CD4-positive, alpha-beta T cell treated with Interleukin-12 subunit alpha and Interleukin-12 subunit beta, for 1 hour (primary cell): ENCODE measurements around the gene NMT2.
"Not testable (repeated sequence)": the region's sequence is repeated elsewhere in the genome, so short reads cannot be mapped to it uniquely, and the experiment has no call there.

Experiments used
- DNase-seq: peaks from one replicate; pipeline ENCODE4 v3.0.0-alpha.2; 2020

NMT2 gene

DNA sequence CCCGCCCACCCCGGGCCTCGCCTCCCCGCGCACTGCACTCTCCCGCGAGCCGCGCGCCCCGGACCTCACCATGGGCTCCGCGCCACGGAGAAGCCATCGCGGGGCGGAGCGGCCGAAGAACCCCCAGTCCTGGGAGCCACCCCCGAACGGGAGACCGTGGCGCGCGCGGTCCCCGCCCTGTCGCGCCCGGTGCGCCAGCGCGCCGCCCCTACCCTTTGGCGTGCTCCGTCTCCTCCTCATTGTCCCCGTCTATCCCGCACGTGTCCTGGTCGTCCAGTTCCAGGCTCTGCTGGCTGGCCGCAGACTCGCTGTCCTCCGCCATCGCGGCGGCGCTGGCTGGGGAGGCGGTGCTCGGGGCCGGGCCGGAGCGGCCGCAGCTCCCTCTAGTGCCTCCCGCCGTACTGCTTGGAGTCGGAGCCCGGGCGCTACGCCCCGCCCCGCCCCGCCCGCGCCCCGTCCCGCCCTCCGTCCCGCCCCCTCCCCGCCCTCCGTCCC, at the start of gene NMT2:
TSS of gene NMT2 (minus strand) at position 403 of the 495 bp plus-strand sequence. CDS start at position 322, 81 bp downstream.
- DNase-seq: no peak

GRCh38 chr10:15216700-15217099, 48.2 kb upstream of the NMT2 start:
- no peak for DNase-seq

DNA sequence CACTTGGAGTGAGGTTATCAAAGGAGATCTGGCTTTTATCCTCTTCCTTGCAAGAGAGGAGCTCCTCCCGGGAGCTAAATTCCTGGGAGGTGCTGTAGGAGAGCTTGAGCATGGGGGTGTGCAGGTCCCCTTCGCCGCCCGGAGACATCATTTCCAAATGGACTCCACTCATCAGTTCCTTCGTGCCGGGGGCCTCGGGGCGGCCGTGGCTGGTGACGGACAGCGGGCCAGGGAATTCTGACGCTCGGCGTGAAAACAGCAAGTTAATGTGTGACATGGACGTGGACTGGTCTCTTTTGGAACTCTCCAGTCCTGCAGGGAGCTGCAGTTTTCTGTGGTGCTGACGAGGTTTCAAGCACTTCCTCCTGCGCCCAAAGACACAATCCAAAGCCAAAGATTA, 45.7 kb upstream of the NMT2 start:
- DNase-seq: no peak

DNA sequence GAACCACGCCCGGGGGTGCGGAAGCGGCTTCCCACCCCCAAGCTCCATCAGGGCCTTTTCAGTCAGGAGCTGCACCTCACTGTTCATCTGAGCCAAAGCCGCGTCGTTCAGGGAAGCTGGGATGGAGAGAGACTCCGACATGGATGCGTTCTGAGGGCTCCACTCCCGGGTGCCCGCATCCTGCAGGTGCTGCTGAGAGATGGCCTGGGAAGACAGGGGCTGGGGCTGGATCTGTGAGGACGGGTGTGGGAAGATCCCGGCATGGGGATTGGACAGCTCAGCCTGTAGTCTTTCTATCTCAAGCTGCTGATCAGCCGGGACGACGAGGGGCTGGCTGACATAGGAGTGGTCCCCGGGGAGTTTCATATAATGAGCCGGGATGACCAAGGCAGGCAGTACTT, 45.0 kb upstream of the NMT2 start:
- DNase-seq: no peak

GRCh38 chr10:15211464-15211979, 43.0 kb upstream of the NMT2 start:
- DNase-seq: no peak

DNA sequence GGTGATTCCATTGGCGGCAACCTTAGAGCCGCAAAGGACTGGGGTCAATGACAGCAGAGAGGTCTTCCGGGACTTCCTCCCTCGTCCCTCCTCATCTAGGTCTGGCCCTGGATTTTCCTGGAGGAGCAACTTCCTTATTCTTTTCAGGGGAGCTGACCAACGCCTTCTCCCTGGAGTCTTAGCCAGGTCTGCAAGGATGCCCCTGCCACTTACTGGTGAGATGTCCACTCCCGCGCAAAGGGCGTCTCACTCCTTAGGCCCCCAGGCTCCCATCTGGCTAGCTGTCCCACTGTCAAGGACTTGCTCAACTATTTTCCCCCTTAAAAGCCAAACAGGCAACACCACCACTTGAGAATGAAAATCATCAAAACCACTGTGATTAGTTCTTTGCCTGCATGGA, 42.0 kb upstream of the NMT2 start:
- no peak for DNase-seq

DNA sequence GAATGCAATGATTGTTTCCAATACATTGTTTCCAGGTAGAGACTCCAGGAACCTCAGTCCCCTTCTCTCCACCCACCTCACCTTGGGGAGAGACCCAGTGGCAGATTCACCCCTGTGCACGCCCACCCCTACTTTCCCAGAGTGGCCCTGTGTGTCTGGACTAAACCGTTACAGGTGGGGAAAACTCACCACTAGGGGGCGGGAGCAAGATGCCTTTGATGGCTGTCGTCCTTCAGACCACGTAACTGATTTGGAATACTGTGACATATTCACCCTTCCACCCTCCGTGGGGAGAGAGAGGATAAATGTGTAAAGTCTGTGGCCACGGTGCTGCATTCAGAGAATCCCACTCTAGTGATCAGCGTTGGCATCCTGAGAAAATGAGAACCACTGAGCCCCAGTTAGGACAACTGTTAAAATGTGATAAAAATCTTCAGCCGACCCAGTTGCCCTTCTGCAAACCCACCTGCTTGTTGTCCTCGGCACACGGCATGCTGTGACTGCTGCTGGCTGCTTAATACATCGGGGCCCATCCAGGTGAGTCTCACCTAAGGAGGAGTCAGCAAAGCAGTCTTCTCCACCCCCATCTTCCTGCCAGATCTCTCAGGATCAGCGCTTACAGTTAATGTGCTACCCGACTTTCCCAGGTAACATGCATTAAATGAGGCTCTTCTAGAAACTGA, 41.5 kb upstream of the NMT2 start:
- DNase-seq: peak; percentile 82

- DNase-seq: no peak
Observed at GRCh38 chr10:15208221-15208620, 39.7 kb upstream of the NMT2 start.

DNA sequence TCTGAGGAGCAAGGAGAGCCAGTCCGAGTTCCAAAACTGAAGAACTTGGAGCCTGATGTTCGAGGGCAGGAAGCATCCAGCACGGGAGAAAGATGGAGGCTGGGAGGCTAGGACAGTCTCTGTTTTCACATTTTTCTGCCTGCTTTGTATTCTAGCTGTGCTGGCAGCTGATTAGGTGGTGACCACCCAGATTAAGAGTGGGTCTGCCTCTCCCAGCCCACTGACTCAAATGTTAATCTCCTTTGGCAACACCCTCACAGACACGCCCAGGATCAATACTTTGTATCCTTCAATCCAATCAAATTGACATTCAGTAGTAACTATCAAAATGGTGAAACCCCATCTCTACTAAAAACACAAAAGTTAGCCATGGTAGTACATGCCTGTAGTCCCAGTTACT, 38.9 kb upstream of the NMT2 start:
- DNase-seq: not testable (repeated sequence)

- DNase-seq: no peak
Observed at GRCh38 chr10:15202639-15203038, 34.1 kb upstream of the NMT2 start.

DNA sequence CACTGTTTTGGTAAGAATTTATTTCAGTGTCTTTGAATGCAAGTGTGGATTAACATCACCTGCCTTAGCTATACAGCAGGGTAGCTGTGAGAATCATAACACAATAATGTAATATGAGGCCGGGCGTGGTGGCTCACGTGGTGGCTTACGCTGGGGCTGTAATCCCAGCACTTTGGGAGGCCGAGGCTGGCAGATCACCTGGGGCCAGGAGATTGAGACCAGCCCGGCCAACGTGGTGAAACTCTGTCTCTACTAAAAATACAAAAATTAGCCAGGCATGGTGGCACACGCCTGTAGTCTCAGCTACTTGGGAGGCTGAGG, 33.8 kb upstream of the NMT2 start:
- DNase-seq: not testable (repeated sequence)

DNA sequence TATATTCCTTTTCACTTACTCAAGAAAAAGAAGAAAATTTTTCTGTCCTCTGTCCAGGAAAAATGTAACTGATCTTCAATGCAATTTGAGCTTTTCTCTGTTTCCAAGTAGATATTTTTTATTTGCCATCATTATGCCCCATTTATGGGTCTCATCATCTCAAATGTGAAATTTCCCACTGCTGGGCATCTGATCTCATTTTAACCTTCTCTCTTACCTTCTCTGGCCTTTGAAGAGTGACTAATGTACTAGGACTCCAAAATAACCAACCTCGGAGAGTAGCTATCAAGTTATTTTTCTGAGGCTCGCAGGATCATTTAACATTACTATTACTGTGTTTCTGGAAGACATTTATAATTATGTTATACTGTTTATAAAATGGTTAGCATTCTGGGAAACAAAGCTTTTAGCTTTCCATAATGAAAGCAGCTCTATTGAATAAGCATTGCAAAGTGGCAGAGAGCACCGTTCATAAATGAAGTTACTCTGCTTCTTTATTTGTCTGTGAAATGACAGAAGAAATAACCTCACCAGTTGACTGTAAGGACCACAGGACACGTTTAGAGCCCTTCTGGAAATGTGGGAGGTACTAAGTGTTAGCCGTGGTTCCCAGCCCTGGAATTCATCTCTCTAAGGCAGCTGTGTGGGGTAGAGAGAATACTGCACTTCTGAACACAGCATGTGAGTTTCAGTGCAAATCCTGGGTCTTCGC, 33.3 kb upstream of the NMT2 start:
- DNase-seq: no peak

DNA sequence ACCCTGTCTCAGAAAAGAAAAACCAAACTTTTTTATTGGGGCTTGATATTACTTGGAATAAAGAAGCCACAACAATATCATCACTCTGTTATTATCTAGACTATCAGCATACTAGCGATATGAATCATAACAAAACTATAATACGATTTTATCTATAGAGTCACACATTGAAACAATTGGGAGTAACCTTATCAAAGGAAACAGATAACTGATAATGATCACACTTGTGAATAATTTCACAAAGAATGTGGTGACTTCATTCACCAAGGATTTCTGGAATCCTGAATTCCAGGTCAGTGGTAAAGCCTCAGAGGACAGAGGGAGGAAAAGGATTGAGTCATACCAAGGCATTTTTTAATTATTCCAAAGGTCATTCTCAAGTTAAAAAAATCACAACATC, 32.1 kb upstream of the NMT2 start:
- no peak for DNase-seq

DNA sequence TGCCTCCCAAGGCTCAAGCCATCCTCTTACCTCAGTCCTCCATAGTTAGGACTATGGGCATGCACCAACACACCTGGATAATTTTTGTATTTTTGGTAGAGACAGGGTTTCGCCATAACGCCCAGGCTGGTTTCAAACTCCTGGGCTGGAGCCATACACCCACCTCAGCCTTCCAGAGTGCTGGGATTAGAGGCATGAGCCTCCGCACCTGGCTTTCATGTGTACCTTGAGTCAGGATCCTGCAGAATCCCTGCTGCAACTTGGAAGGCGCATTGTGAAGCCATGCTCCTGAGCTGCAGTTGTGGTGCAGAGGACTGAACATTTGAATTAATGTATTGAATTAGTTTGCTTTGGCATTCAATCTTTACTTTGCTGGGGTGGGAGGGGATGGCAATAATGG, 29.4 kb upstream of the NMT2 start:
- DNase-seq: no peak

GRCh38 chr10:15197276-15197675, 28.8 kb upstream of the NMT2 start:
- no peak for DNase-seq

- DNase-seq: no peak
Observed at GRCh38 chr10:15196021-15196834, 27.7 kb upstream of the NMT2 start.

DNA sequence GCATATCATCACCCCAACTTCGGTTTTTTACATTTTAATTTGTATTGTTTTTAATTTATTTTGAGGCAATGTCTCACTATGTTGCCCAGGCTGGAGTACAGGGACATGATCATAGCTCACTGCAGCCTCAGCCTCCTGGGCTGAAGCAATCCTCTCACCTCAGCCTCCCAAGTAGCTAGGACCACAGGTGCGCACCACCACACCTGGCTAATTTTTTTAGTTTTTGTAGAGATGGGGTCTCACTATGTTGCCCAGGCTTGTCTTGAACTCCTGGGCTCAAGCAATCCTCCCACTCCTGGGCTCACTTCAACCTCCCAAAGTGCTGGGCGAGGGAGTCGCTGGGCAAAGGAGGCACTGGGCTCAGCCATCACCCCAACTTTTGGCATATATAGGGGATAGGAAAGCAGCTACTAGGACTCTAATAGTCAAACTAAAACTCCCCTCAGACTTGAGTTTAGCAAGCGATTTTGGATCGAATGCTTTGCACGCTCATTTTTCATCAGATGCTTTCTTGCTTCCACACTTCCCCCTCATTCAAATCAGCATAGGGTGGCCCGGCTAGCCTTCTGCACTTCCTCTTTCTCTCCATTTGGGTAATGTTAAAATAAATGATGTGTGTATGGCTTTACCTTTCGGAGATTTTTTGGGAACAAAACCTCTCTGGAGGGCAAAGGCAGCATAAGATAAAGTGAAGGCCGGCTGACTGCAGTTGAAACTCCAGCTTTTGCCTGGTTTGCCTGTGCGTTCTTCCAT, 20.8 kb upstream of the NMT2 start:
- DNase-seq: no peak

- DNase-seq: no peak
Observed at GRCh38 chr10:15188603-15189002, 20.1 kb upstream of the NMT2 start.

- no peak for DNase-seq
Observed at GRCh38 chr10:15183689-15184481, 15.4 kb upstream of the NMT2 start.

- DNase-seq: no peak
Observed at GRCh38 chr10:15182540-15183207, 14.2 kb upstream of the NMT2 start.

GRCh38 chr10:15181576-15182156, 13.2 kb upstream of the NMT2 start:
- no peak for DNase-seq
